Bronchial epithelial cell (primary cell): ENCODE measurements around the gene DNTT. TPM values are rescaled to one million over a fixed set of nuclear protein-coding genes. Genes with fewer than 3 reads are reported as not detected.

Experiments used
- total RNA-seq: library from RNA; depleted of rRNA; stranded (reverse); fragments of >200 nt; gene quantifications from 2 replicates; pipeline ENCODE4 v1.2.1, GENCODE V29; 2014

The DNTT gene
- total RNA-seq, 1 donor from 2014 or later: not detected

Other genes with a start within 250 kb of the DNTT start
- gene ZNF518A, start 174.1 kb upstream of the DNTT start, total RNA-seq: 21.1 and 26.2 TPM in 2 replicates
- 2.6 and 9.2 TPM in 2 replicates for gene BLNK, start 32.9 kb upstream of the DNTT start, total RNA-seq
- not detected in 2 replicates for gene OPALIN, start 54.6 kb downstream of the DNTT start, total RNA-seq
- 0.26 TPM in 2 replicates for gene TLL2, start 209.5 kb downstream of the DNTT start, total RNA-seq